ENCODE measurements around the gene MFF.
"Not testable (repeated sequence)": the region's sequence is repeated elsewhere in the genome, so short reads cannot be mapped to it uniquely, and the experiment has no call there.

Gene MFF

DNA sequence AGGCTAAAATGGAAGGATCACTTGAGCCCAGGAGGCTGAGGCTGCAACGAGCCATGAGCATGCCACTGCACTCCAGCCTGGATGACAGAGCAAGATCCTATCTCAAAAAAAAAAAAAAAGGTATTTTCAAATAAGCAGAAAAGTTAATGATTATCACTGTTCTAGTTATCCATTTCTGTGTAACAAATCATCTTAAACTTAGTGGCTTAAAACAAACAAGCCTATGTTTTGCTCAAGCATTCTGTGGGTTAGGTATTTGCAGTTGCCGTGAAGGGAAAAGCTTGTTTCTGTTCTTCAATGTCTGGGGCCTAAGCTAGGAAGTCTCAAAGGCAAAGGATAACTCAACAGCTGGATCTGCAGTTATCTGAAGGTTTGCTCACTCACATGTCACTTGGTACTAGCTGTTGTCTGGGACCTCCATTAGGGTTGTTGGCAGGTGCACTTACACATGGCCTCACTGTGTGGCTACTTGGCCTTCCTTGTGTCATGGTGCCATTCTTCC lies 14.1 kb downstream of the MFF start:
- no peak for DNase-seq

DNA sequence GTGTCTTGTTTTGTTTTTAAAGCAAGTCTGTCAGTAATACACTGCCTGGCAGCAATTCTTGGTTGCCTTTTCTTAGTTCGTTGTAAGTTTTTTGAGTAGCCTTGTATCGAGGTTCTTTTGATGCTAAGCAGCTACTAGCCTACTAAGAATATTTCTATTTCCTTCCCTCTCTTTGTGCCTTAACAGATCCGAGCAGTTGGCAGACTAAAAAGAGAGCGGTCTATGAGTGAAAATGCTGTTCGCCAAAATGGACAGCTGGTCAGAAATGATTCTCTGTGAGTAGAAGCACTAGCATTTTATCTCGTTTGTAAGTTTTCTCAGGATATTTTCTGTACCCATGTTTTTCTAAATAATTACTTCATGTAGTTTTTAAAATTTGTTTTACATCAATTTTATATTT lies 15.1 kb downstream of the MFF start:
- DNase-seq = no peak

DNA sequence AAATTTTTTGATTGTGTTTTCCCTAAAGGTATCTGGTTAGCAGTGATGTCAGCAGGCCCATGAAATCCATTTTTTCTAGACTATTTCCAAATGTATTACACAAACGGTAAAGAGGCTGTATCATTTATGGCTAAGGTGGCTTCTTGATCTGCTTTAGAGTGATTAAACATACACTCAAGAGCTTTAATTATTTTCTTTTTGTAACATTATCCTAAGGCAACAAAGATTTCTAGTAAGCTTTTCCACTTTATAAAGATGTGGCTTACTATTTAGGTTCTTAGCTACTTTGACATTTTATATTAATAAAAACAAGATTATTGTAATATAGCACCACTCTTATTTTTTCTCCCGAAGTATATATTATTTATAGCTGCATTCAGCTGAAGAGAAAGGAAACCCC lies 16.5 kb downstream of the MFF start:
- no peak for DNase-seq

DNA sequence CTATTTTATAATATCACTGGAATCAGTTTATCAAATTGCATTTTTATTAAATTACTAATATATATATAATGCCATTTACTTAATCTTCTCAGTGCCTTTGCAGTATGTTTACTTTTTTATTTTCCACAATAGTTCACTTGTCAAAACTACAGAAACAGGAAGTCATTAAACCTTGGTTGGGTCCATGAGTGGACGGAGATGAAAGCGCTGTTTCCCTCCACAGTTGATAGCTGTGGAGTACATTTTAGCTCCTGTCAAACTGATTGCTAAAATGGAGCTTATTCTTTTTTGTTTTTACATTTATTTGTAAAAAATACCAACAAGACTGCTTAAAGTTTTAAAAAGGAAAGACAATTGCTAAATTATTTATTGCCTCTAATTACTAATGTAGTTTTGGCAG lies 19.2 kb downstream of the MFF start:
- DNase-seq = no peak

DNA sequence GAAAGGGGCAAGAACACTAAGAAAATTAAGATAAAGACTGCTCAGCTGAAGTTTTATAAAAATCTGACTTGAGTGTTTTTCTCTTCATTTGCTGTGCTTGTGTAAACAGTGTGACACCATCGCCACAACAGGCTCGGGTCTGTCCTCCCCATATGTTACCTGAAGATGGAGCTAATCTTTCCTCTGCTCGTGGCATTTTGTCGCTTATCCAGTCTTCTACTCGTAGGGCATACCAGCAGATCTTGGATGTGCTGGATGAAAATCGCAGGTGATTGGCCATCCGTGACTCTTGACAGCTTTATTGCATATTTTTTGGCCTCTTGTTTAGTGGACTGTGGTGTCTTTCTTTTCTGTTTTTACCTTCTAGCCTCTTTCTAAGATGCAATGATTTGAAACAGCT lies 22.1 kb downstream of the MFF start:
- no peak for DNase-seq

DNA sequence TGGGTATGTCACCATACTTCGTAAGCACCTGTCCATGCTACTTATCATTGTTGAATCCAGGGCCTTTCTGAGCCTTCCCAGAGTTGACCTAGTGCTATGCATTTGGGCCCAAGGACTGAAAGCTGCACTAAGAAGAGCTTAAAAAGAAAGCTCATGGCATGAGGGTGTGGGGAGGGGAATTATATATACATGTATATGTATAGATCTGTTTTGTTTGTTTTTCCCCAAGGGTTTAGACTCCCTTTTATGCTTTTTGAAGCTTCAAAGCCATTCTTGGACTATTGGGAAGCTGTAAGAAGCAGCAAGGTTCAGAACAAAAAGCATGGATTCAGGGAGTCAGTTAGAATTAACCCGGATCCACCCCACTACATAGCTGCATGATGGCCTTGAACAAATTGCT lies 23.3 kb downstream of the MFF start:
- DNase-seq = no peak

DNA sequence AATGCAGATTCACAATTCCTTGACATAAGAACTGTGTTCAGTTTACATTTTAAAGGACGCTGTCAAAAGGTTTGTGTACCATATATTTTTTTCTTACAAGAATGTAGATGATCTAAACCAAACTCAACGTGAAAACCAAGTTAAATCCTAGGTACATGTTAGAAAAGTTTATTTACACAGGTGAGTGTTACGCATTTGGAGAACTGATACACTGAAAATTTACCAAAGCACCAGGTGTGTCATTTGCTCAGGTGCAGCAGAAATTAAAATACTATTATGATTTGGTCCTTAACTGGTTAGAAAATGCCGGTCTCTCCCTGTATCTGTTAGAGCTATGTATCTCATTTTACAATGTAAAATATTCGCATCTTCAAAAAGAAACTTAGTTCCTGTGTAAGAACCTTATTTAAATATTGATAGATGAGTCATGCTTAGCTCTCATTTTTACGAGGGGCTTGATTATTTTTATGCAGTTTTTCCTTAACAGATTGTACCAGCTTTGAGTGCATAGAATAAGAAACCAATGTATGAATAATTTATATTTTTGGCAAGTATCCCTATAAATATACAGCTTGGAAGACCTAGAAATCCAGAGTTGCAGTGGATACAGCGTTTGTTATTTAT lies 25.1 kb downstream of the MFF start:
- DNase-seq = no peak

DNA sequence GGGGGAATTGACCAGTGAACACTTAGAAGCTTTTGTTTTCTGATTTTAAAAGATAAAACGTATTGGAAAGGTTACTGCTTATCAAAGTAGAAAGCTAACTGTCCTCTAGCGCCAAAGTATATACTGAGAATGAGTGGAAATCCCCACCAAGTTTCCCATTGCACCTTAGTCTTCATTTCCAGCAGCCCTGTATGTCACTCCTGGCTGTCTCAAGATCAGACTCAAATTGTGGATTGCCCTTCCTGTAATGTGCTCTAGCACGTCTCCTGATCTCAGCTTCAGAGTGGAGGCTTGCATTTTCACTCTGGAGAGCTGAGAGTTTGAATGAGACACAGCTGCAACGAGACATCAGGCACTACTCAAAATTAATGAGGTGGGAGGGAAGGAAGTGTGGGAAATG lies 26.6 kb downstream of the MFF start:
- no peak for DNase-seq

DNA sequence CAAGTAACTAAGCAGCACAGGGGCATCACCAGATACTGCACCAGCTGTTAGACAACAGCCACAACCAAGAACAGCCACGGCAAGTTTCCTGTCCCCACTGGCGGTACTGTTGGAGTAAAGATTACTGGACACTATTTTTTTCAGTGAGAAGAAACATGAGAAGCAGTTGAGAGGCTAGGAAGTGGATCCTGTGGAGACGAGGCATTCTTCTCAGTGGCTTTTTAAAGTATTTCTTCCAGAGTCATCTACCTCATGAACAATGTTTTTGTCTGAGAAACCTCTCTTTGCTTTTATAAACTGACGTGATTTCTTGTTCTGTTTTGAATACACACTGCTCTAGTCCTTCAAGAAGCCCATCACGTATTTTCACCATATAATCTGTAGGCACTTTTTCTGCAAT lies 35.3 kb downstream of the MFF start:
- DNase-seq = no peak

DNA sequence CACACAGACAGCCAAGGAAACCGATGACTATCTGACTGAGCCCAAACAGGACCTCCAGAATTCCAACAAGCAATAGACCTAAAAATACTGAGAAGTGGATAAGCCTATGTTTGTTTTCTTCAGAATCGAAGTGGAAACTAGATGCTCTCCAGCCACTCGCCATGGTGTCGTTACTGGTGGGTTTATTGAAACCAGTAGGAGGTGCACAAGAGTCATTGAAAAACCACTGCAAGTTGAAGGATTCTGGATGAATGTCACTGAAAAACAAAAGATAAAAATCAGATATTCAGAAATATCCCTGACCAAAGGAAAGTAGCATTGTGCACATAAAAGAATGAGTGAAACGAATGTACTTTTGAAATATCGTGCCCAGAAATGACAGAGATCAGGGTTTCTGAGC lies 38.7 kb downstream of the MFF start:
- no peak for DNase-seq

DNA sequence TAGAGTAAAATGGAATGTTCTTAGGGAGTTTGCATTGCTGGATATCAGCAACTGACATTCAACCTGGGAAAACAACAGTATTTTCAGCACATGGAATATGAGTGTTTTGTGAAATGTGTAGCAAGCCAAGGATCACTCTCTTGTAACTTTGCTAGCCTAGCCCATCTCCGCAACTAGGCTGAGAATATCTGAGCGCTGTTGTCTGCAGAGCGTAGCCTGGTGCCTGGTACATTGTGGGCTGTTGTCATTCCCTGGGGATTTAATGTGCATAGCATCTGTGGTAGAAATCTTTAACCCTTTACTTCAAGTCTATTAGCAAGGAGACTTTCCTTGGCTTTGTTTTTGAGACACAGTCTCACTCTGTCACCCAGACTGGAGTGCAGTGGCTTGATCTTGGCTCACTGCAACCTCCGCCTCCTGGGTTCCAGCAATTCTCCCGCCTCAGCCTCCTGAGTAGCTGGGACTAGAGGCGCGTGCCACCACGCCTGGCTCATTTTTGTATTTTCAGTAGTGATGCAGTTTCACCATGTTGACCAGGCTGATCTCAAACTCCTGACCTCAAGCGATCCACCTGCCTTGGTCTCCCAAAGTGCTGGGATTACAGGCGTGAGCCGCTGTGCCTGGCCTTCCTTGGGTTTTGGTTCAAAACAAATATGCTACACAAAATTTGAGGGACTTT lies 39.7 kb downstream of the MFF start:
- not testable (repeated sequence) for DNase-seq

DNA sequence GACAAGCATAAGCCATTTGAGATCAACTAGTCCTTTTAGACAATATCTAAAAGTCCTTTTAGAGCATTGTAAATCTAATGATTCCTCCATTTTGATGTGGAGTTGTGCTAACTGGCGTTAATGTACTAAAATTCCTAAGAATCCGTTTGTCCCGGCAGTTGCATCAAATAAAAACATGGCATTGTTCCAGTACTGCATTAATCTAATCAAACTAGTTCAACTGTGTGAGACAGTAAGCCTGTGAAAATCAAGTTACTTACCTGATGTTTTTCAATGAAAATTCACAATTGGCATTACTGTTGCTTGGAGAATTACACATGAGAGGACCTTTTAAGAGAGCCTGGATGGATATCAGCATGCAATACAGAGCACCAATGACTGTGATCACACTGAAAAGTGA lies 40.8 kb downstream of the MFF start:
- DNase-seq = no peak

DNA sequence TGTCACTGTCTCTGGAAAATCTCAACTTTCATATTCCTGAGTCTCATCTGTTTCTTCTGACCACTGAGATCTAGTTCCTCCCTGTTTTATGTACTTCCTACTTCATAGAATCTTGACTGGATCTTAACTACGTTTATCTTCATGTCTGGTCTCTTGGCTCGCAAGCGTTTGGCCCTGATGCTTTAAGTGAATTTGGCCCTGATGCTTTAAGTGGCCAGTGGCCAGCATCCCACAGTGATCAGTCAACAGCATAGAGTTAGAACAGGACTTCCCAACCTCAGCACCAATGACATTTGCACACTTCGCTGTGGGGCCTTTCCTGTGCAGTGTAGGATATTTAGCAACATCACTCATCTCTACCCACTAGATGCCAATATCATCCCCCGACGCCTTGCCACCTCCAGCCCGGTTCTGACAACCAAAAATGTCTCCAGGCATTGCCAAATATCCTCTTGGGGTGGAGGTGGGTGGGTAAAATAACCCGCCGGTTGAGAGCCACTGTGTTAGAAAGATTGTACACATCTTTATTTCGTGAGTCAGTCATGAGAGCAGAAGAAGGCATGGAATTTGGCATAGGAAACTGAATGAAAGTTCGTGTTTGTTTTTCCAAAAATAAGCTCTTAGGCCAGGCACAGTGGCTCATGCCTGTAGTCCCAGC lies 41.8 kb downstream of the MFF start:
- no peak for DNase-seq

DNA sequence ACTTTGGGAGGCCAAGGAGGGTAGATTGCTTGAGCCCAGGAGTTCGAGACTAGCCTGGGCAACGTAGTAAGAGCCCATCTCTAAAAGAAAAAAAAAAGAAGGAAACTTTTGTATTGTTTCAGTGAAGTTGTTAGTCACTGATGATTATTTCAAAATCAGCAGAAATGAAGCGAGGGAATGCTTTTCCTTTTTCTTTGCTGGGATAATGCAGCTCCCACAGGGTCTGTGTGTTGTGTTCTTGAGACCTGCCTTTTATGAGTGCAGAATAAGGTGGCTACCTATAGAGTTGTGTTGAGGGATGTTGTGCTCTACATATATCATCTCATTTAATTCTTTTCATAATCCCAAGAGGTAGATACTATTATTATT lies 42.4 kb downstream of the MFF start:
- no peak for DNase-seq

DNA sequence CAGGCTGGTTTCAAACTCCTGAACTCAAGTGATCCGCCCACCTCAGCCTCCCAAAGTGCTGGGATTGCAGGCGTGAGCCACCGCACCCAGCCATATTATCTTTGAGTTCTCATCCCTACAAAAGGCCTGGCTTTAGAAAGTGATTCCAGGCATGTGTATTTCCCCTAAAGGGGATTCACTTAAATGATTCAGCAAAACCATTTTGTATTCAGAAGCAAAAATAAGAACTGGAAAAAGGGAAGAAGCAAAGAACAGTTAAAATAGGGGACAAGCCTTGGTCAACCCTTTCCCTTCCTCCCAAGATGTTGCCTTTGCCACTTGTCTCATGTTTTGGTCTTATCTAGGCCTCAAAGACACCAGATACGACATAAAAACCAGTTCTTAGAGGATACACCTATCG lies 43.5 kb downstream of the MFF start:
- DNase-seq = no peak

DNA sequence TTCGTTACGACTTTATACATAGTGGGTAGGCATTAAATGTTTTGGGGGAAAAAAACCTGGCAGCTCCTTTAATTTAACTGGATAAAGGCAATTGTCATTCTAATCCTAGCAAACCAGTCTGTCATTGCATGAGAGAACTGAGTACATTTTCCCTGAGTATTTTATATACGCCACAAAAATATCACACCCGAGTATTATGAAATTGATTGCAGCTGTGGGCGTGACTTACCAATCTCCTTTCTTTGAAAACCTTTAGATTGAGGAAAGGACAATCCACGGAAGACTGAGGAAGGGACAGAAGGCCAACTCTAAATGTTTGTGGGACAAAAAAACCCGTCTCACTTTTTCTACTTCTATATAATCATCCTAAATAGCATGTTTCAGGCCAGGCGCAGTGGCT lies 45.0 kb downstream of the MFF start:
- DNase-seq = no peak

DNA sequence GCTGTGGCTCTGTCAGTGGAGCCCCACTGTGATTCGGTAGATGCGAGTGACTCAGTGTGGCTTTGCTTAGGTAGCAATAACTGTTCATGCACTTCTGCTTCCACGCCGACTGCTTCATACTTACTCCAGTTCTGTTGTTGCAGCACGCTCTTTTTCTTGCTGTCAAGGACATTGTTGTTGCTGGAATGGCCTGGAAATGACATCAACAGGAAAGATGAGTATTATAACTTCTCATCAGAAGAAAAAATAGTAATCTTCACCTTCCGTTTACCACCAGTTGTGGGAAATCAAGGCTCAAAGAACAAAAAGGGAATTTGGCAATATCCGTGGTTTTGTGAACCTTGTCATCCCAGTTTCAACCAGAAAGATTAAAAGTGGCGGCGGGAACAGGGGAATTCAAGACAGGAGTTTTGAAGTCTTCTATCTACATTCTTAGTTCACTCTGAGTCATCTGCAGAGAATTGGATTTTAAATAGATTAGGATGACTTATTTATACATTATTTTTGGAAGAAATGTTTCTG lies 45.8 kb downstream of the MFF start:
- no peak for DNase-seq

DNA sequence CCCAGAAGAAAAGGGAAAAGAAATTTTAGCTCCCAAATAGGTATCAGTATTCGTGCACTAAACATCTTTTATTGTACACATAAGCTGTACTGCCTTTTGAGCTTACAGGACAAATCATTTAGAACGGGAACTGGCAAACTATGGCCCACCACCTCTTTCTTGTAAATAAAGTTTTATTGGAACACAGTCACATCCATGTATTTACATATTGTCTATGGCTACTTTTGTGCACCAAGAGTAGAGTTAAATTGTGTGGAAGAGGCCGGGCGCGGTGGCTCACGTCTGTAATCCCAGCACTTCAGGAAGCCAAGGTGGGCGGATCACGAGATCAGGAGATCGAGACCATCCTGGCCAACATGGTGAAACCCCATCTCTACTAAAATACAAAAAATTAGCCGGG lies 48.3 kb downstream of the MFF start:
- DNase-seq = no peak

DNA sequence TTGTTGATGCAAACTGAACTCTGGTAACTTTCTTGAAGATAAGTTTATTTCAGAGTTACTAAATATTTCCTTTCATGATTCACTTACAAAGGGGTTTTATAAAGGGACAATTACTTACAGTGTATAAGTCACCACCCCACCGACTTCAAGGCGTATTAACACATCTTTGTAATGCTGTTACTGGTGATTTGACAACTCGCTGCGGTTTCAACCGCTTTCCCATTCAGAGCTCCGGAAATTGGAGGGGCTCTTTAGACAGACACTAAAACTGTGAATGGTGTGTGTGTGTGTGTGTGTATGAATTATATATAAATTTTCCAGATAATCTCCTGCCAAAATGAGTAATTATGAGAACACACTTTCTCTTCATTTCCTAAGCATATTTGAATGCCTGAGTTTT lies 49.1 kb downstream of the MFF start:
- DNase-seq = no peak

DNA sequence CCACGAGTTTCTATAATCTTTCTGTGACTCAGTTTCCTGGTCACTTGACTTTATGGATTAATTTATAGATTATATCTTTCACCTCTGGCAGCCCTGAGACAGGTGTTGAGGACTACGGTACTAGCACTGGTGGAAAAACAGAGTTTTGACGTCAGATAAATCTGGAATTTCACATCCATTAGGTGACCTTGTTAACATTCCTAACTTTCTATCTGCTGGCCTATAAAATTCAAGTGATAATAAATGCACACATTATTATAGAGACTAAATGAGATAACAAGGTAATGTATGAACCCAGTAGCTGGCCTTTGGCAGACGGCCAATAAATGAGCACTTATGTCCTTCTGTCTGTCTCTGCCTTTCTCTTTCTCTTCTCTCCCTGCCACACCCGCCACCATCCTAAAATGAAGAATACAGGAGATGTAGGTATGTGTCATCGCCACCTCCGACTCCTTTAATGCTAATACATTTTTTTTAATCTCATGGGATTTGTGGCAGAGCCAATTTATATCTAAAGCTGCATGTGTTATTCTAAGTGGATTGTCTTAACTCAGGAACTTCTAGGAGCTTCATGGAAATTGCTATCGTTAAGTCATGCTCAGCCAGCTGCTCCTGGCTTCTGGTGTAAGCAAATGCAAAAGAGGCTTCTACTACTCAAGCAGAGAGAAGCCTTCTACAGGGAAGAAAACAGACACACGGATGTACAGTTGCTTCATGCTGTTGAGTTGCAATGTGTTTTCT lies 51.8 kb downstream of the MFF start:
- DNase-seq = no peak

DNA sequence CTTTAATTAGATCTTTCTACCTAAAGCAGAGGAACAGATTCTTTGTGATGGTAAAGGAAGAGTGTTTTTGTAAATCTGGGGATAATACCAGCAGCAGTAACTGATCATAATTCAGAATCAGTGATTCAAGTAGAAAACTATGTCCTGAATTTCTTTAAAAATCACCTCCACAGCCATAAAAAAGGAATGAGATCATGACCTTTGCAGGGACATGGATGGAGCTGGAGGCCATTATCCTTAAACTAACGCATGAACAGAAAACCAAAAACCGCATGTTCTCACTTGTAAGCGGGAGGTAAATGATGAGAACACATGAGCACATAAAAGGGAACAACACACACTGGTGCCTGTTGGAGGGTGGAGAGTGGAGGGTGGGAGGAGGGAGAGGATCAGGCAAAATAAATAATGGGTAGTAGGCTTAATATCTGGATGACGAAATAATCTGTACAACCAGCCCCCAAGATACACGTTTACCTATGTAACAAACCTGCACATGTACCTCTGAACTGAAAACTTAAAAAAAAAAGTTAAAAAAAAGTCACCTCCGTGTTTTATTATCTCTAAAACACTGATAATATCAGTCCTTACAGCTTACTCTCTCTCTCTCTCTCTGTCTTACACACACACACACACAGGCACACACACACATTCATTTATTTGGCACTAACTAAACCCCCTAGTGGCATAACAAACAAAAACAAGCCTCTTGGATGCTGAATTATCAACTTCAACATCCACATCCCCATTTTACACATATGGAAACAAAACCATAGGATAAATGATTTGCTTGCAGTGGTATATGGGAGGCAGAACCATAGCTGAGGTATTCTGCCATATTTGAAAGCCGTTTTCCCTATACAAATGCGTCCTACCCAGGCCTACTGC lies 52.7 kb downstream of the MFF start:
- DNase-seq = no peak

DNA sequence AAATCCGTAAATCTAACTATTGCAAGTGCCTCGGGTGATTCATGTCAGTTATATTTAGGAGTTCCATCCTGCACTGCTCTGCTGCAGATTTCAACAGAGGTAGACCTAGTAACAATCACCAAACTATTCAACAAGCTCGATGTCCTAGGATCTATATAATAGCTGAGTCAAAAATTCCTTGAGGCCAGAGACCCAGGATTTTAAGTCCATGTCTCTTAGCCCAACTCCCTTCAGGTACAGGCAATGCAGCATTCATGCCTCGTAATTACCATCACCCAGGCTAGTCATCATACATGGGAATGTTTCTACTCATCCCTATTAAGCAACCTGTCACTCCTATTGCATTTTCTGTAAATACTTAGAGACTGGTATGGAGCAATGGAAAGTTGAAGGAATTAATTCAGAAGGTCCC lies 53.3 kb downstream of the MFF start:
- DNase-seq = no peak

DNA sequence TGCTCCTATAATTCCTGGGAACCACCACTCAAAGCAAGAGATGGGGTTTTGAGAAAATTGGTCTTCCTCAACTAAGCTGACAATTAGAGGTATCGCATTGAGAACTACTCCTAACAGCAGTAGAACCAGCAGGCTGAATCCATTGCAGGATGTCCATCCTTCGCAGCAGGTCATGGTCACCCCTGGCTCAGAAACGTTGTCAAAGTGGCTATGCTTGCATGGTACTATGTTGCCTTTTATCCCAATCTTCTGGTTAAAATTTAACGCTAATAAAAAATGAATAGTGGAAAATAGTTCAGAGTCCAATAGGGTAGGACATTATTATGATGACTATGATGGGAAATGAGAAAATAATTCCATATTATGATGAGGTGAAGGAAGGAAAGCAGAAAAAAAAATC lies 54.0 kb downstream of the MFF start, which contains the start of gene TM4SF20:
Gene TM4SF20 (minus strand): TSS at position 212 of the 400 bp plus-strand sequence. CDS start 38 bp downstream, at position 174.
- DNase-seq = no peak

Data from NCI-H187 (cell line).